ENCODE measurements around the gene TMEM37.
"Not testable (repeated sequence)": the region's sequence is repeated elsewhere in the genome, so short reads cannot be mapped to it uniquely, and the experiment has no call there.

Gene TMEM37

GRCh38 chr2:119431155-119431975, at the start of gene TMEM37:
TSS of gene TMEM37 (plus strand) at chr2:119431854. CDS start at chr2:119431904, 50 bp downstream.
- DNase-seq: no peak

DNA sequence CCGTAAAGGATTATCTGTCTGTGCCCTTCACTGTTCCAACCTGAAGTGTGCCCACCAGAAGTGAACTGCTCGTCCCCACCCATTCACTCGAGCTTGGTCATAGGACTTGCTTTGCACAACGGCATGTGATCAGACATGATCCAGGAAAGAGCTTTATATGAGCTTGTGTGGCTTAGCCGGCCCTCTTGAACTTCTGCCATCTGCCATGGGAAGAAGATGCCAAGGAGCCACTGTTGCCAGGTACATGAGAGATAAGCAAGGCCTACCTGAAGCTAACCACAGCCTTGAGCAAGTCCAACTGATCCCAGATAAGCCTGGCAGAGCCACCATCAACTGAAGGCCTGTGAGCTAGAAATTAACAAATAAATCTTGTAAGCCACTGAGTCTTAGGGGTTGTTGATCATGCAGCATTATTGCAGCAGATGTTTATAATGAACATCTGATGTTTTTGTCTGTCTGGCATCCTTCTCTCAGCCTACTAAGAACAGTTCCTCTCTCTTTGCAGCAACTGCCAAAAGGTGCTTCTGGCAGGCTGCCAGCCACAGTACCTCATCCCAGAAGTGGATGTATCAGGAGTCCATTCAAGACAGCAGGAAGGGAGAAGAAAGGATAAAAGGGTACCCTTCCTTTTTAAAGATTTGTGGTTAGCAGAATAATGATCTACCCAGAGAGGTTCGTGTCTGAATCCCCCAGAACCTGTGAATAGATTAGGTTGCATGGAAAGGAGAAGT, 48.1 kb upstream of the TMEM37 start:
- peak; percentile 86 for DNase-seq

GRCh38 chr2:119384971-119385370, 46.7 kb upstream of the TMEM37 start:
- DNase-seq: no peak

DNA sequence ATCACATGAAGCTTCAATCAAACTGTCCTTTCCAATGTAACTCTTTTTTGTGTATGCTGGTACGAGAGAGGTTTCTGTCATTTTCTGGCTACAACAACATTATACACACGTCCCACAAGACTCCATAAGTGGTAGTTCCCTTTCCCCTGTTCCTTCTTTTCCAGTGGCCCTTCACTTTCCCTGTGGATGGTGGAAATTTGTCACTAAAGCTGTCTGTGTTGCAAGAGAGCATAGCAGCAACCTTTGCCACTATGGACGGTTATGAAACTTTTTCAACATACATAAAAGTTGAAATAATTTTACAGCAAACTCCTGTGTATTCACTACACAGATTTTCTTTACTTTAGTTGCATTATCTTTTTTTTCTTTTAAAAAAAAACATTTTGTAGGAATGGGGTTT, 46.2 kb upstream of the TMEM37 start:
- no peak for DNase-seq

DNA sequence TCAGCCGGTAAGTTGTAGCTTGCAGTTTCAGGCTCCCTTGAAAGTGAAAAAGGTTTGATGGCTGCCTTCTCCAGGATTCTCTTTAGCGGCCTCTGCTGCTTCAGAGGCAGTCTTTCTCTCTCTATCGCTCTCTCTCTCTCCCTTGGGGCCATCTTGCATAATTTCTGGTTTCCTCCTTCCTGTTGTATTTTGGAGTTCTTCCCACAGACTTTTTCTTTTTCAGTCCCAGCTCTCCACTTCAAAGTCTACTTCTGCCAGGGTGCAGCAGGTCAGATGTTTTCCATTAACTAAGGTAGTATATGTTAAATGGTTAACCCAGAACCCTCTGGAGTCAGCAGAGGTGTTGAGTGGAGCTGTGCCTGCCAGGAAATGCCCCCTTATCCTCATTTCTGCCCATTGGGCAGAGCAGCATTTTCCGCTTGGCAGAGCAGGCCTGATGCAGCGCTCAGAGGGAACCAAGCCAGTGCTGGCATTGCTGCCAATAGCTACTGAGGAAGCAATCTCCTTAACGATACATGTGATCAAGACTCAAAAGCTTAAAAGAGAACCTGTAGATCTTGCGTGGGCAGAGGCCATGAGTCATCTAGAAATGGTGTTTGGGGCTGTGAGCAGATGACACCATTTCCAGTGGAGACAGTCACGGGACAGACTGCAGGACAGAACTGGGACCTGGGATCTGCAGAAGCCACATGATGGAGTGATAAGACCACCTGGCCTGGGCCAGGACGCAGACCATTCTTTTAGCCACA, 44.1 kb upstream of the TMEM37 start:
- DNase-seq: peak; percentile 14

DNA sequence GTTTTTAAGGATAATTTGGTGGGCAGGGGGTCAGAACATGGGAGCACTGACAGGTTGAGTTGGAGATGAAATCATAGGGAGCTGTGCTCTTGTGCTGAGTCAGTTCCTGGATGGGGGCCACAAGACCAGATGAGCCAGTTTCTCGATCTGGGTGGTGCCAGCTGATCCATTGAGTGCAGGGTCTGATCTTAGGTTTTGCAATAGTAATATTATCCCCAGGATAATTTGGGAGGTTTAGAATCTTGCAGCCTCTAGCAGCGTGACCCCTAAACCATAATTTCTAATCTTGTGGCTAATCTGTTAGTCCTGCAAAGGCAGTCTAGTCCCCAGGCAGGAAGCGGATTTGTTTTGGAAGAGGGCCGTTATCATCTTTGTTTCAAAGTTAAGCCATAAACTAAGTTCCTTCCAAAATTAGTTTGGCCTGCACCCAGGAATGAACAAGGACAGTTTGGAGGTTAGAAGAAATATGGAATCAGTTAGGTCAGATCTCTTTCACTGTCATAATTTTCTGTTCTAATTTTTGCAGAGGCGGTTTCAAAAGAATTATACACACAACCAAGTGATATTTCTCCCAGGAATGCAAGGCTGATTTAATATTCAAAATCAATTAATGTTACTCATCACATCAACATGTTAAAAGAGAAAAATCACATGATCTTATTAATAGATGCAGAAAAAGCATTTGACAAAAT, 41.9 kb upstream of the TMEM37 start:
- DNase-seq: peak; percentile 56

- no peak for DNase-seq
Measured at GRCh38 chr2:119393971-119394748, 37.5 kb upstream of the TMEM37 start.

GRCh38 chr2:119397196-119397595, 34.5 kb upstream of the TMEM37 start:
- no peak for DNase-seq

DNA sequence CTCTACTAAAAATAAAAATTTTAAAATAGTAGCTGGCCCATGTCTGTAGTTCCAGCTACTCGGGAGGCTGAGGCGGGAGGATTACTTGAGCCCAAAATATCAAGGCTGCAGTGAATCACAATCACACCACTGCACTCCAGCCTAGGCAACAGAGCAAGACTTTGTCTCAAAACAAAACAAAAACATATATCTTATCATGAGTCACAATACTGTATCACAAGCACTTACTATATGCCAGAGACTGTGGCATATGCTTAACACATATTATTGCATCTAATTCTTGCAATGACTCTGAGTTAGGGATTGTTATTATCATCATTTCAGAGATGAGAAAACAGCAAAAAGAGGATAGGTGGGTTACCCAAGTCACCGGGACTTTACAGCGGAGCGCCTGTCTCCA, 29.5 kb upstream of the TMEM37 start:
- no peak for DNase-seq

DNA sequence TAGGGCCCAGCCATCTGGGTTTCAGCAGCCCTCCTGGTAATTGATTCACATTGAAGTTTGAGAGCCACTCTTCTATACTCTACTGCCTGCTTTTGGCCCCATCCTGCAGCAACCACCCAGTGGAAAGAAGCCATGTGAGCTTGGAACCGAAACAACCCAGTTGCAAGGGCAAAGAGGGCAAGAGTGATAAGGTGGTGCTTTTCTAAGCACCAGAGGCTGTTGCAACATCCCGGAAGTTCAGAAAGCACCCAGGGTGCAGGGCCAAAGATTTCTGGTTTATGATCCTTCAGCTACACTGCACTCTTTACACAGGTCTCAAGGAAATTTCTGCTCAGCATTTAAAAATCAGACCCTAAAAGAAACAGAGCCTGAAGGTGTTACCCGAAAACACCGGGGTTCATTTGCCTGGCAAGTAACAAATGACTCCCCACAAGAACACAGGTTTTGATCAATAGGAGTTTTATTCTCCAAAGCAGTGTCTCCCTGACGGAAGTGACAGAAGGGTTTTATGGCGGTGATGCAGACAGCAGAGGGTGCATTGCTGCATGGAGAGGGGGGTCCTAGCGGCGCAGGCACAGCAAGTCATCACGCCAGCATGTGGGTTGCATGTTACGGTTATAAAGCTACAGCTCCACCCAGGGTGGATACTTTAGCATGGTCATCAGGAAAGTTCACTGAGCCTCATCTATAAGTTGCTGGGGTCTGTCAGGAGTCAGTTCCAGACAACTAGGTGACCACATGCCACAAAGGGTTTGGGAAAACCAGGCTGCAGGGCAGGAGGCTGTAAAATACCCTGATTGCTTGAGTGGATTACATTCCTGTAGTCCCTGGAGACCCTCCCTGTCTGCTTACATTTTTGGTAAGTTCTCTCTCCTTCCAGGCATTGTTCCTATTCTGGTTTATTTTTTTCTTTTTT, 28.8 kb upstream of the TMEM37 start:
- DNase-seq: no peak

- not testable (repeated sequence) for DNase-seq
Measured at GRCh38 chr2:119403618-119404017, 28.0 kb upstream of the TMEM37 start.

- no peak for DNase-seq
Measured at GRCh38 chr2:119405151-119405550, 26.5 kb upstream of the TMEM37 start.

GRCh38 chr2:119407430-119408220, 24.0 kb upstream of the TMEM37 start:
- DNase-seq: peak; percentile 62

- DNase-seq: no peak
Measured at GRCh38 chr2:119408221-119408619, 23.4 kb upstream of the TMEM37 start.

GRCh38 chr2:119409506-119409905, 22.1 kb upstream of the TMEM37 start:
- no peak for DNase-seq

DNA sequence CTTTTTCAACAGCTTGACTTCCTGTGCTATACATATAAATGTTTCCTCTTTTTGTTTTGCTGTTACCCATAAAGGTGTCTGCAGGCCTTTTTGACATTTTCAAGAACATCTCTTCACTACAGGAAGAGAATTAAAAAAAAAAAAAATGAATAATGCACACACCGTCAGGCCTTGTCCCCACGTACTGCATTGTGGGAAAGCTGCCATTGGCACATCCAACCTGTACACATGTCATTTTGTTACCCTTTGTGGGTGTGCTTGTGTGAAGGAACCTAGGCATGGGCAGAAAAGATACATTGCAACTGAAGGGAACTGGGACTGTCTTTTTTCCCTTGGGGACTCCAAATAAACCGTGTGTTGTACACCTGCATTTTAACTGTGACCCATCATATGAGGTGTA, 16.8 kb upstream of the TMEM37 start:
- no peak for DNase-seq

DNA sequence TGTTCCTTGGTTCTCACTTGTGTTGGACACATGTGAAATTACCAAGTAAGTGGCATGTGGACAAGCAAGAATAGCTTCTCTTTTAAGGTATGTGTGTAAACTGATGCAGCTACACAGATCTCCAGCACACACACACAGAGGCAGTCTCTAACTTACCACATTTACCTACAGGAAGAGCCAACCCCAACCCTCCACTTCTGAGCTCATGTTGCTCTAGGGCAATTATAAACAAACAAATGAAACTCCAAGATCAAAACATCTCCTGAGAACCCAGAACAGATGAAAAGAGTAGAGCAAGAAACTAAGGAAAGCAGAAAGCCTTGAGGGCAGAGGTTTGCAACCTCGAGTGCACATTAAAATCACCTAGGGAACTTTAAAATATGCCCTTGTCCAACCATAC, 16.0 kb upstream of the TMEM37 start:
- no peak for DNase-seq

GRCh38 chr2:119416299-119416923, 15.2 kb upstream of the TMEM37 start:
- DNase-seq: no peak

DNA sequence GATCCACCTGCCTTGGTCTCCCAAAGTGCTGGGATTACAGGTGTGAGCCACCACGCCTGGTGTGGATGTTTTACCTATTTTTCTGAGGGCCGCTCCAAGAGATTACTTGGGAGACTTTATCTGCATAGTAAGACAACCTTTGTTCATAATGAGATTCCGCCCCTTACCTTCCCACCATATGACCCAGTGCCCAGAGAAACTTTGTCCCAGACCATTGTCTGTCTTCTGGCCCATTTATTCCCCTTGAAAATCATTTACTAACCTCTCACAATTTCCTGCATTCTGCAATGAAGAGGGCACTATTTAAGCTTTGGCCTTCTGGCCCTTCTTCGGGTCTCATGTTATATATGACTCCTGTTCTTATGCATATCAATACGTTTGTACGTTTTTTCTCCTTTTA, 13.7 kb upstream of the TMEM37 start:
- no peak for DNase-seq

GRCh38 chr2:119419065-119419464, 12.6 kb upstream of the TMEM37 start:
- no peak for DNase-seq

Measured in NCI-H1694 (cell line).